ENCODE measurements around the gene TBC1D10B.

- peak in 1 of 4 experiments; percentile 12 for TF ChIP-seq CTCF (IDR thresholded peaks at IDR 0.05)
- TF ChIP-seq POLR2A (IDR thresholded peaks at IDR 0.05), result no peak
Measured at GRCh38 chr16:30379158-30379783, 9.0 kb upstream of the TBC1D10B start.

Data from uterus (tissue), 2 donors.